ENCODE results near the gene EIF4G3. TPM values are rescaled to one million over a fixed set of nuclear protein-coding genes. Genes with fewer than 3 reads are reported as not detected.

The EIF4G3 gene
- total and polyA plus RNA-seq, 9 of the 15 experiments (the other 6 are each of a cell fraction or from before 2014, with no cell fraction given): 6.7 to 40.5 (median 32.1) TPM

DNA sequence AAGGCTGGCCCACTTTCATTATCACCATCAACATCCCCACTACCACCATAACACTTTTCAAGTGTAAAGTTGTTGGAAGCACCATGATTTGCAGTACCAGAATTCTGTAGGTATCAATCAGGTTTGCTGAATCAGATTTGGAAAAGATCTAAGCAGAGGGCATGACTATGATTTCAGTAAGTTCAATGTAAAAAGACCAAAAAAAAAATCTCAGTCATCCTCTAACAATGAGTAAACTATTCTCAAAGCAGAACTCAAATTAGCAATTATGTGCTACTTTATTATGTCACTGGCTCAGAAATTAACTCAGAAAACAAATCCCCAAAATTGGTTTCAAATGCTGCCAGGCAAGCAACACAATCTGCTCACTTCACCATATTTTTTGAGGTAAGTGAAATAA, 201.7 kb downstream of the EIF4G3 start:
- POLR2A ChIA-PET: no interaction called here
- intact Hi-C loops (cut with micrococcal nuclease): no loop called here
- TF ChIP-seq TBP (optimal IDR thresholded peaks at IDR 0.05; ENCODE audit: low read depth, low read length) (no peak), NFE2 (IDR thresholded peaks at IDR 0.05; ENCODE audit: low read depth) (no peak), CBX3 (IDR thresholded peaks at IDR 0.05; ENCODE audit: borderline replicate concordance in 1 of 2, low read length in 2 of 2) (no peak), SAP30 (IDR thresholded peaks at IDR 0.05; ENCODE audit: borderline replicate concordance, insufficient read depth, low read depth, low read length, poor library complexity, severe bottlenecking) (no peak), HNRNPUL1 (IDR thresholded peaks at IDR 0.05; ENCODE audit: low read length) (no peak), OTX1 (CRISPR knock-in tag; IDR thresholded peaks at IDR 0.05) (no peak), HEY1 (CRISPR knock-in tag; IDR thresholded peaks at IDR 0.05; ENCODE audit: borderline replicate concordance) (no peak), ZNF282 (CRISPR knock-in tag; IDR thresholded peaks at IDR 0.05) (no peak), ZNF253 (CRISPR knock-in tag; conservative IDR thresholded peaks at IDR 0.05) (no peak), SRSF3 (IDR thresholded peaks at IDR 0.05; ENCODE audit: insufficient read depth, low read length) (no peak), XRCC3 (IDR thresholded peaks at IDR 0.05) (no peak), ZNF57 (CRISPR knock-in tag; IDR thresholded peaks at IDR 0.05) (no peak), KDM5B (IDR thresholded peaks at IDR 0.05; ENCODE audit: insufficient replicate concordance, low read depth, low read length) (no peak)
- TF ChIP-seq, protein P1, sequence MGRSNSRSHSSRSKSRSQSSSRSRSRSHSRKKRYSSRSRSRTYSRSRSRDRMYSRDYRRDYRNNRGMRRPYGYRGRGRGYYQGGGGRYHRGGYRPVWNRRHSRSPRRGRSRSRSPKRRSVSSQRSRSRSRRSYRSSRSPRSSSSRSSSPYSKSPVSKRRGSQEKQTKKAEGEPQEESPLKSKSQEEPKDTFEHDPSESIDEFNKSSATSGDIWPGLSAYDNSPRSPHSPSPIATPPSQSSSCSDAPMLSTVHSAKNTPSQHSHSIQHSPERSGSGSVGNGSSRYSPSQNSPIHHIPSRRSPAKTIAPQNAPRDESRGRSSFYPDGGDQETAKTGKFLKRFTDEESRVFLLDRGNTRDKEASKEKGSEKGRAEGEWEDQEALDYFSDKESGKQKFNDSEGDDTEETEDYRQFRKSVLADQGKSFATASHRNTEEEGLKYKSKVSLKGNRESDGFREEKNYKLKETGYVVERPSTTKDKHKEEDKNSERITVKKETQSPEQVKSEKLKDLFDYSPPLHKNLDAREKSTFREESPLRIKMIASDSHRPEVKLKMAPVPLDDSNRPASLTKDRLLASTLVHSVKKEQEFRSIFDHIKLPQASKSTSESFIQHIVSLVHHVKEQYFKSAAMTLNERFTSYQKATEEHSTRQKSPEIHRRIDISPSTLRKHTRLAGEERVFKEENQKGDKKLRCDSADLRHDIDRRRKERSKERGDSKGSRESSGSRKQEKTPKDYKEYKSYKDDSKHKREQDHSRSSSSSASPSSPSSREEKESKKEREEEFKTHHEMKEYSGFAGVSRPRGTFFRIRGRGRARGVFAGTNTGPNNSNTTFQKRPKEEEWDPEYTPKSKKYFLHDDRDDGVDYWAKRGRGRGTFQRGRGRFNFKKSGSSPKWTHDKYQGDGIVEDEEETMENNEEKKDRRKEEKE (IDR thresholded peaks at IDR 0.05; ENCODE audit: borderline replicate concordance in 1 of 2, control insufficient read depth in 1 of 2, low read depth in 2 of 2, low read length in 1 of 2): no peak
- TF ChIP-seq, protein P2, sequence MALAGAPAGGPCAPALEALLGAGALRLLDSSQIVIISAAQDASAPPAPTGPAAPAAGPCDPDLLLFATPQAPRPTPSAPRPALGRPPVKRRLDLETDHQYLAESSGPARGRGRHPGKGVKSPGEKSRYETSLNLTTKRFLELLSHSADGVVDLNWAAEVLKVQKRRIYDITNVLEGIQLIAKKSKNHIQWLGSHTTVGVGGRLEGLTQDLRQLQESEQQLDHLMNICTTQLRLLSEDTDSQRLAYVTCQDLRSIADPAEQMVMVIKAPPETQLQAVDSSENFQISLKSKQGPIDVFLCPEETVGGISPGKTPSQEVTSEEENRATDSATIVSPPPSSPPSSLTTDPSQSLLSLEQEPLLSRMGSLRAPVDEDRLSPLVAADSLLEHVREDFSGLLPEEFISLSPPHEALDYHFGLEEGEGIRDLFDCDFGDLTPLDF (CRISPR knock-in tag; IDR thresholded peaks at IDR 0.05): no peak
- TF ChIP-seq, protein P3, sequence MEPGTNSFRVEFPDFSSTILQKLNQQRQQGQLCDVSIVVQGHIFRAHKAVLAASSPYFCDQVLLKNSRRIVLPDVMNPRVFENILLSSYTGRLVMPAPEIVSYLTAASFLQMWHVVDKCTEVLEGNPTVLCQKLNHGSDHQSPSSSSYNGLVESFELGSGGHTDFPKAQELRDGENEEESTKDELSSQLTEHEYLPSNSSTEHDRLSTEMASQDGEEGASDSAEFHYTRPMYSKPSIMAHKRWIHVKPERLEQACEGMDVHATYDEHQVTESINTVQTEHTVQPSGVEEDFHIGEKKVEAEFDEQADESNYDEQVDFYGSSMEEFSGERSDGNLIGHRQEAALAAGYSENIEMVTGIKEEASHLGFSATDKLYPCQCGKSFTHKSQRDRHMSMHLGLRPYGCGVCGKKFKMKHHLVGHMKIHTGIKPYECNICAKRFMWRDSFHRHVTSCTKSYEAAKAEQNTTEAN (CRISPR knock-in tag; IDR thresholded peaks at IDR 0.05): no peak
- TF ChIP-seq, protein P4, sequence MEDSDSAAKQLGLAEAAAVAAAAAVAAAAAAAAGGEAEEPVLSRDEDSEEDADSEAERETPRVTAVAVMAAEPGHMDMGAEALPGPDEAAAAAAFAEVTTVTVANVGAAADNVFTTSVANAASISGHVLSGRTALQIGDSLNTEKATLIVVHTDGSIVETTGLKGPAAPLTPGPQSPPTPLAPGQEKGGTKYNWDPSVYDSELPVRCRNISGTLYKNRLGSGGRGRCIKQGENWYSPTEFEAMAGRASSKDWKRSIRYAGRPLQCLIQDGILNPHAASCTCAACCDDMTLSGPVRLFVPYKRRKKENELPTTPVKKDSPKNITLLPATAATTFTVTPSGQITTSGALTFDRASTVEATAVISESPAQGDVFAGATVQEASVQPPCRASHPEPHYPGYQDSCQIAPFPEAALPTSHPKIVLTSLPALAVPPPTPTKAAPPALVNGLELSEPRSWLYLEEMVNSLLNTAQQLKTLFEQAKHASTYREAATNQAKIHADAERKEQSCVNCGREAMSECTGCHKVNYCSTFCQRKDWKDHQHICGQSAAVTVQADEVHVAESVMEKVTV (CRISPR knock-in tag; IDR thresholded peaks at IDR 0.05): no peak

More for the DNA sequence above, 201.7 kb downstream of the EIF4G3 start:
- no peak overlapping the region for H2AFZ ChIP-seq (ENCODE audit: low read depth, low read length)
- no peak overlapping the region for H3K4me3 ChIP-seq
- in situ Hi-C loops (cut with MboI): no loop called here
- no peaks in the 10 kb centered on the region for H3K9me1 ChIP-seq (ENCODE audit: control insufficient read depth, insufficient read depth, low read length)
- FAIRE-seq: no peak
- DNase-seq (ENCODE audit: extremely low read depth in 1 of 4, low spot score in 3 of 4): no peak
- no peak for ATAC-seq
- H3K79me2 ChIP-seq (ENCODE audit: control insufficient read depth, insufficient read depth, low read length): no peaks in the 10 kb centered on the region
- H3K36me3 ChIP-seq (ENCODE audit: control insufficient read depth, insufficient read depth, low read length): peaks cover 14% of the 10 kb centered on the region; the same call in 1 of the 3 replicates
- no peaks in the 10 kb centered on the region for H3K4me1 ChIP-seq (replicated peaks in 1 of 2; ENCODE audit: control insufficient read depth in 2 of 2, insufficient read depth in 2 of 2, low read length in 2 of 2)
- H3K9me3 ChIP-seq (replicated peaks; ENCODE audit: control insufficient read depth, insufficient read depth, low read depth, low read length): no peaks in the 10 kb centered on the region
- H4K20me1 ChIP-seq (replicated peaks; ENCODE audit: control insufficient read depth, insufficient read depth, low read length): no peaks in the 10 kb centered on the region
- H3K27me3 ChIP-seq (ENCODE audit: control insufficient read depth in 2 of 2, insufficient read depth in 2 of 2, low read length in 2 of 2): no peaks in the 10 kb centered on the region
- H3K9ac ChIP-seq (ENCODE audit: insufficient read depth in 1 of 2, low read depth in 2 of 2, low read length in 2 of 2): no peak overlapping the region
- H3K27ac ChIP-seq (ENCODE audit: extremely low read depth, low read depth, low read length): no peak overlapping the region
- CTCF ChIA-PET (ENCODE audit: low intra/inter-chr PET ratio): no interaction called here
- no peak overlapping the region for H3K4me2 ChIP-seq (ENCODE audit: insufficient read depth, low read length)
- BruUV-seq (replicated peaks): no TSS peak

All from K562 (cell line).